Gastrocnemius medialis (tissue), 4 donors: Measurements from ENCODE around the gene ASB13. TPM values are rescaled to one million over a fixed set of nuclear protein-coding genes. Genes with fewer than 3 reads are reported as not detected.

ENCODE experiments used
- ATAC-seq, 2 donors: fragments of 150-250 bp; one replicate each; pipeline ENCODE4 v1.9.1; 2016
- DNase-seq, 2 donors: peaks; one replicate each; pipeline ENCODE4 v3.0.0-alpha.2; 2019
- H3K27ac ChIP-seq, 4 donors: fragments of 200-600 bp; sonication (generic); 1 replicate in 1 of 4; 2 replicates in 3 of 4; pipeline ENCODE4 v1.5.1; 2016 to 2018; ENCODE audit warnings: mild to moderate bottlenecking in 2 of 4, moderate library complexity in 1 of 4
- H3K27me3 ChIP-seq, 3 donors: fragments of 200-600 bp; sonication (generic) in 2 of 3; 1 replicate in 1 of 3; 2 replicates in 2 of 3; pipeline versions ENCODE4 v1.5.1 to v1.6.0; 2016 to 2019; ENCODE audit warnings: mild to moderate bottlenecking in 1 of 3, moderate library complexity in 1 of 3
- H3K36me3 ChIP-seq, 2 donors: fragments of 200-600 bp; sonication (generic) in 1 of 2; one replicate each; pipeline ENCODE4 v1.5.1; 2017 to 2018
- H3K4me1 ChIP-seq, 2 donors: fragments of 200-600 bp; sonication (generic) in 1 of 2; one replicate each; pipeline ENCODE4 v1.5.1; 2016 to 2017; ENCODE audit warnings: mild to moderate bottlenecking in 2 of 2
- H3K4me3 ChIP-seq, 4 donors: fragments of 200-600 bp; sonication (generic) in 3 of 4; 1 replicate in 1 of 4; 2 replicates in 3 of 4; pipeline ENCODE4 v1.5.1; 2016 to 2019; ENCODE audit warnings: mild to moderate bottlenecking in 2 of 4
- H3K9me3 ChIP-seq, 3 donors: fragments of 200-600 bp; sonication (generic) in 2 of 3; 1 replicate in 1 of 3; 2 replicates in 2 of 3; pipeline ENCODE4 v1.5.1; 2016 to 2019
- CTCF ChIP-seq, 5 experiments: fragments of 450-650 bp in 3 of 5; fragments of 200-600 bp in 2 of 5; sonication (generic) in 2 of 5; IDR thresholded peaks in 4 of 5; conservative IDR thresholded peaks in 1 of 5; 1 replicate in 4 of 5; 2 replicates in 1 of 5; pipeline ENCODE4 v1.5.1; 2016 to 2019; ENCODE audit warnings: antibody characterized with exemption in 5 of 5, mild to moderate bottlenecking in 3 of 5, moderate library complexity in 3 of 5
- POLR2A ChIP-seq, 2 donors: fragments of 450-650 bp; IDR thresholded peaks; one replicate each; pipeline ENCODE4 v1.6.1; 2017; ENCODE audit warnings: antibody characterized with exemption in 2 of 2, mild to moderate bottlenecking in 2 of 2, moderate library complexity in 2 of 2
- in situ Hi-C, 4 donors: fragments of 200-750 bp; cut with MboI; loops; one replicate each; pipeline versions ENCODE4 v1.15.0 to v1.8.0; 2017; ENCODE audit warnings: low sequenced_read_pairs in 4 of 4
- intact Hi-C: fragments of 100-400 bp; cut with DNase I; formaldehyde crosslinking; loops from one replicate; pipeline ENCODE4 v1.15.1; 2023; ENCODE audit warnings: low total_unique reads
- total RNA-seq, 4 donors: library from RNA; depleted of rRNA; stranded (reverse); fragments of >200 nt; gene quantifications; one replicate each; pipeline versions ENCODE4 v1.1.0 to v1.2.3, GENCODE V29; 2016

Gene ASB13
- total RNA-seq, 4 donors from 2014 or later: 9.6 to 20.0 (median 14.9) TPM

- no peak for ATAC-seq
- Histone ChIP-seq H3K9me3 (no peaks in the 10 kb centered on the region), H3K27me3 (no peaks in the 10 kb centered on the region), H3K4me3 (no peak overlapping the region), H3K4me1 (peaks cover 0 to 16% of the 10 kb centered on the region in 2 donors), H3K36me3 (peaks cover 0 to 23% of the 10 kb centered on the region in 2 donors), H3K27ac (no peak overlapping the region)
- intact Hi-C loops: no loop called here
- no peak for DNase-seq
- in situ Hi-C loops: no loop called here
- no peak for TF ChIP-seq CTCF (IDR thresholded peaks at IDR 0.05 in 4 of 5, conservative IDR thresholded peaks at IDR 0.05 in 1 of 5)
- no peak for TF ChIP-seq POLR2A (IDR thresholded peaks at IDR 0.05)
Observed at GRCh38 chr10:5648494-5649457, 17.6 kb downstream of the ASB13 start.

GRCh38 chr10:5647507-5648240 lies 18.7 kb downstream of the ASB13 start:
- in situ Hi-C loops: no loop called here
- no peak for TF ChIP-seq CTCF (IDR thresholded peaks at IDR 0.05 in 4 of 5, conservative IDR thresholded peaks at IDR 0.05 in 1 of 5)
- no peak for TF ChIP-seq POLR2A (IDR thresholded peaks at IDR 0.05)
- no peaks in the 10 kb centered on the region for H3K9me3 ChIP-seq
- no peak for DNase-seq
- peaks cover 0 to 27% of the 10 kb centered on the region in 2 donors for H3K4me1 ChIP-seq
- no peak for ATAC-seq
- no peak overlapping the region for H3K4me3 ChIP-seq
- peaks cover 0 to 23% of the 10 kb centered on the region in 2 donors for H3K36me3 ChIP-seq
- intact Hi-C loops: no loop called here
- no peaks in the 10 kb centered on the region for H3K27me3 ChIP-seq
- H3K27ac ChIP-seq: peak overlapping the region in 2 of 4 donors; percentile 77 to 78

- DNase-seq (no peak), ATAC-seq (no peak)
- Histone ChIP-seq H3K27me3 (no peaks in the 10 kb centered on the region), H3K36me3 (peaks cover 0 to 39% of the 10 kb centered on the region in 2 donors), H3K27ac (peak overlapping the region; percentile 60 to 78 (median 70)), H3K9me3 (no peaks in the 10 kb centered on the region), H3K4me3 (no peak overlapping the region), H3K4me1 (peaks cover 0 to 24% of the 10 kb centered on the region in 2 donors)
- intact Hi-C loops (no loop called here), in situ Hi-C loops (no loop called here)
- TF ChIP-seq POLR2A (IDR thresholded peaks at IDR 0.05): no peak
- TF ChIP-seq CTCF (IDR thresholded peaks at IDR 0.05 in 4 of 5, conservative IDR thresholded peaks at IDR 0.05 in 1 of 5): no peak
Observed at GRCh38 chr10:5645944-5646617, 20.3 kb downstream of the ASB13 start.

- ATAC-seq: peak; percentile 67 to 74
- no peaks in the 10 kb centered on the region for H3K9me3 ChIP-seq
- no peaks in the 10 kb centered on the region for H3K27me3 ChIP-seq
- H3K27ac ChIP-seq: peak overlapping the region; percentile 60 to 78 (median 70)
- no peak for TF ChIP-seq CTCF (IDR thresholded peaks at IDR 0.05 in 4 of 5, conservative IDR thresholded peaks at IDR 0.05 in 1 of 5)
- no peak for TF ChIP-seq POLR2A (IDR thresholded peaks at IDR 0.05)
- H3K36me3 ChIP-seq: peaks cover 0 to 41% of the 10 kb centered on the region in 2 donors
- H3K4me3 ChIP-seq: no peak overlapping the region
- peaks cover 0 to 24% of the 10 kb centered on the region in 2 donors for H3K4me1 ChIP-seq
- intact Hi-C loops (no loop called here), in situ Hi-C loops (no loop called here)
- DNase-seq: peak; percentile 33 to 48
Observed at GRCh38 chr10:5645375-5645774, 21.0 kb downstream of the ASB13 start.
